HFF-Myc (cell line): ENCODE measurements around the gene LRCH2.
"Not testable (repeated sequence)": the region's sequence is repeated elsewhere in the genome, so short reads cannot be mapped to it uniquely, and the experiment has no call there.

Experiments
- DNase-seq: peaks from one replicate; pipeline ENCODE4 v3.0.0-alpha.2; 2011; ENCODE audit warnings: low read depth; ENCODE audit errors: extremely low read depth
- H3K4me3 ChIP-seq: replicated peaks from 2 replicates; pipeline ENCODE4 v1.5.1; 2011; ENCODE audit warnings: low read depth, mild to moderate bottlenecking, control low read depth, low read length
- CTCF ChIP-seq: IDR thresholded peaks from 2 replicates; pipeline ENCODE4 v1.5.1; 2012; ENCODE audit warnings: mild to moderate bottlenecking, low read depth, low read length, control low read depth; ENCODE audit errors: missing control alignments

Gene LRCH2

DNA sequence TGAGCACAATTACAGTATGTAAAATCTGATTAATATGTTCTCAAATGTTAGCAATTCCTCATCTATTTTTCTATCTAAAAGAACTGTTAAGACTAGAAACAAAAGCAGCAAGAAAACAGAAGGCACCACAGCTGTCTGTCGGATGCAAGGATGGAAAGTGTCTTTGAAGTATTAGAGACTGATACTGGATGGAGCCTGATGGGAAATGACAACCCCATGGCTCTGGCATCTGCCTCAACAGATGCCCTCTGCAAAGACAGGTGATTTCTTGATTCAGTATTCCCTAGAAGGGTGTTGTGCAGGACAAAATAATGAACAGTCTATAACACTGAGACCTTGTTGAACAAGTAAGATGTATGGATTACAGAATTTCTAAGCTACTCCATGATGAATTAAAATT, 19.7 kb downstream of the LRCH2 start:
- H3K4me3 ChIP-seq, result no peak overlapping the region
- no peak for DNase-seq
- no peak for TF ChIP-seq CTCF

- not testable (repeated sequence) for H3K4me3 ChIP-seq, DNase-seq
These were observed 24.3 kb downstream of the LRCH2 start for GRCh38 chrX:115209547-115209946.

DNA sequence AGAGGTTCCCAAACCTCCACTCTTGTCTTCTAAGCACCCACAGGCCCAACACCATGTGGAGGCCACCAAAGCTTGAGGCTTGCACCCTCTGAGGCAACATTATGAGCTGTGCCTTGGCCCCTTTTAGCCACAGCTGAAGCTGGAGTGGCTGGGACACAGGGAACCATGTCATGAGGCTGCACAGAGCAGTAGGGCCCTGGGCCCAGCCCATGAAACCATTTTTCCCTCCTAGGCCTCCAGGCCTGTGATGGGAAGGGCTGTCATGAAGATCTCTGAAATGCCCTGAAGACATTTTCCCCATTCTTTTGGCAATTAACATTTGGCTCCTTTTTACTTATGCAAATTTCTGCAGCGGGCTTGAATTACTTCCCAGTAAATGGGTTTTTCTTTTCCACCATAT, 29.9 kb downstream of the LRCH2 start:
- no peak for DNase-seq
- no peak for TF ChIP-seq CTCF
- no peak overlapping the region for H3K4me3 ChIP-seq

GRCh38 chrX:115192244-115192700, 41.6 kb downstream of the LRCH2 start:
- no peak for DNase-seq
- H3K4me3 ChIP-seq, result no peak overlapping the region
- no peak for TF ChIP-seq CTCF

GRCh38 chrX:115191490-115192243, 42.2 kb downstream of the LRCH2 start:
- H3K4me3 ChIP-seq, result no peak overlapping the region
- TF ChIP-seq CTCF, result no peak
- DNase-seq, result no peak

- no peak for TF ChIP-seq CTCF
- DNase-seq, result no peak
- H3K4me3 ChIP-seq, result no peak overlapping the region
These were observed 43.0 kb downstream of the LRCH2 start for GRCh38 chrX:115190636-115191489.
